Measurements from ENCODE around the gene FAM184A. TPM values are rescaled to one million over a fixed set of nuclear protein-coding genes. Genes with fewer than 3 reads are reported as not detected.

FAM184A gene
- total and polyA plus RNA-seq, 2 experiments from 2014 or later = 13.7 to 18.6 TPM

- H3K79me2 ChIP-seq (replicated peaks; ENCODE audit: insufficient read depth) = no peaks in the 10 kb centered on the region
- no peak overlapping the region for H3K4me2 ChIP-seq
- Mint-ChIP-seq H3K4me3 (no peak overlapping the region), H3K9me3 (no peaks in the 10 kb centered on the region), H3K27me3 (ENCODE audit: insufficient read depth, low read depth, poor library complexity) (no peaks in the 10 kb centered on the region), H3K4me1 (peaks cover 3% of the 10 kb centered on the region; the same call in 1 of the 3 replicates), H3K27ac (no peak overlapping the region), H3K36me3 (ENCODE audit: low read depth) (peaks cover 26% of the 10 kb centered on the region)
- H3F3A ChIP-seq (replicated peaks; ENCODE audit: low read depth) = no peaks in the 10 kb centered on the region
- H3K4me3 ChIP-seq = no peak overlapping the region
- TF ChIP-seq POLR2AphosphoS5 (IDR thresholded peaks at IDR 0.05; ENCODE audit: low read depth) (no peak), ZNF331 (CRISPR knock-in tag; IDR thresholded peaks at IDR 0.05; ENCODE audit: low read depth) (no peak), EZH2 (IDR thresholded peaks at IDR 0.05; ENCODE audit: low read depth, unreplicated experiment) (no peak), ETS1 (IDR thresholded peaks at IDR 0.05) (no peak)
- DNase-seq (ENCODE audit: low spot score) (no peak), ATAC-seq (no peak)
- no peaks in the 10 kb centered on the region; the same call in 1 of the 2 replicates for H3K4me1 ChIP-seq (ENCODE audit: insufficient read depth)
- H3K27me3 ChIP-seq (ENCODE audit: insufficient read depth) = no peaks in the 10 kb centered on the region
- H3K36me3 ChIP-seq (ENCODE audit: insufficient read depth) = no peaks in the 10 kb centered on the region
- no peak overlapping the region for H2AFZ ChIP-seq
- H3K9me2 ChIP-seq (ENCODE audit: insufficient read depth) = no peaks in the 10 kb centered on the region
- H3K27ac ChIP-seq (ENCODE audit: low read depth) = no peak overlapping the region
- H4K20me1 ChIP-seq (replicated peaks; ENCODE audit: insufficient read depth) = no peaks in the 10 kb centered on the region
Observed at GRCh38 chr6:118980063-118980462, 98.4 kb downstream of the FAM184A start.

DNA sequence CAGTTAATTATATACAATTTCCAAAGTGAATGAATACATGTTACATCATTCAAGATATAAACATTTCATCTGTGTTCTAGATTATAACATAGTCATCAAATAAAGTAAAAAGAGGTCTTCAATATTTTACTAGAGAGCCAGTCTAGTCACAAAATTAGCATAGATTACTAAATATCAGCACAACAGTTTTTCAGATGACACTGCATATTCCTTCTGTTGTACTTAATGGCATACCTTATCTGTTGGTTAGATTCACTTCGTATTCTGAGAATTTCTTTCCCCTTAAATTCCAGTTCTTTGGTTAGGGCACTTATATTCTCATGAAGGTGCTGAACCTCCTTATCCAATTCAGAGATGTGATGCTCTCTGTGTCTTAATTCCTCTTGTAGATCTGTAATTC is 103.7 kb downstream of the FAM184A start:
- Mint-ChIP-seq H3K27me3 (ENCODE audit: insufficient read depth, low read depth, poor library complexity) (peaks cover 1% of the 10 kb centered on the region), H3K9me3 (no peaks in the 10 kb centered on the region), H3K36me3 (ENCODE audit: low read depth) (peaks cover 23% of the 10 kb centered on the region), H3K27ac (no peak overlapping the region), H3K4me3 (no peak overlapping the region), H3K4me1 (peaks cover 18% of the 10 kb centered on the region)
- no peaks in the 10 kb centered on the region for H3K79me2 ChIP-seq (replicated peaks; ENCODE audit: insufficient read depth)
- H3K4me2 ChIP-seq = no peak overlapping the region
- H3K27me3 ChIP-seq (ENCODE audit: insufficient read depth) = no peaks in the 10 kb centered on the region
- no peak overlapping the region for H3K27ac ChIP-seq (ENCODE audit: low read depth)
- no peak for ATAC-seq
- DNase-seq (ENCODE audit: low spot score) = no peak
- H3F3A ChIP-seq (replicated peaks; ENCODE audit: low read depth) = no peaks in the 10 kb centered on the region
- no peaks in the 10 kb centered on the region for H3K36me3 ChIP-seq (ENCODE audit: insufficient read depth)
- no peak overlapping the region for H2AFZ ChIP-seq
- peaks cover 19% of the 10 kb centered on the region for H3K4me1 ChIP-seq (ENCODE audit: insufficient read depth)
- H3K9me2 ChIP-seq (ENCODE audit: insufficient read depth) = no peaks in the 10 kb centered on the region
- H3K4me3 ChIP-seq = no peak overlapping the region
- no peaks in the 10 kb centered on the region for H4K20me1 ChIP-seq (replicated peaks; ENCODE audit: insufficient read depth)
- TF ChIP-seq JUNB (IDR thresholded peaks at IDR 0.05; ENCODE audit: unreplicated experiment) = no peak
- TF ChIP-seq ETS1 (IDR thresholded peaks at IDR 0.05) = no peak
- TF ChIP-seq STAT1 (IDR thresholded peaks at IDR 0.05; ENCODE audit: unreplicated experiment) = no peak
- no peak for TF ChIP-seq ZNF114 (CRISPR knock-in tag; IDR thresholded peaks at IDR 0.05)
- TF ChIP-seq CREB1 (CRISPR knock-in tag; IDR thresholded peaks at IDR 0.05; ENCODE audit: low read depth) = no peak
- TF ChIP-seq NANOG (IDR thresholded peaks at IDR 0.05; ENCODE audit: borderline replicate concordance) = no peak
- no peak for TF ChIP-seq EZH2phosphoT487 (IDR thresholded peaks at IDR 0.05; ENCODE audit: unreplicated experiment)
- no peak for TF ChIP-seq ZNF462 (CRISPR knock-in tag; IDR thresholded peaks at IDR 0.05)
- no peak for TF ChIP-seq POLR2AphosphoS5 (IDR thresholded peaks at IDR 0.05; ENCODE audit: low read depth)
- no peak for TF ChIP-seq ZNF331 (CRISPR knock-in tag; IDR thresholded peaks at IDR 0.05; ENCODE audit: low read depth)

All from GM23338 (cell line).